ENCODE results near the gene HEPH. TPM values are rescaled to one million over a fixed set of nuclear protein-coding genes. Genes with fewer than 3 reads are reported as not detected.

HEPH gene
- total and polyA plus RNA-seq, 9 of the 15 experiments (the other 6 are each of a cell fraction or from before 2014, with no cell fraction given) = 22.4 to 67.6 (median 42.9) TPM

DNA sequence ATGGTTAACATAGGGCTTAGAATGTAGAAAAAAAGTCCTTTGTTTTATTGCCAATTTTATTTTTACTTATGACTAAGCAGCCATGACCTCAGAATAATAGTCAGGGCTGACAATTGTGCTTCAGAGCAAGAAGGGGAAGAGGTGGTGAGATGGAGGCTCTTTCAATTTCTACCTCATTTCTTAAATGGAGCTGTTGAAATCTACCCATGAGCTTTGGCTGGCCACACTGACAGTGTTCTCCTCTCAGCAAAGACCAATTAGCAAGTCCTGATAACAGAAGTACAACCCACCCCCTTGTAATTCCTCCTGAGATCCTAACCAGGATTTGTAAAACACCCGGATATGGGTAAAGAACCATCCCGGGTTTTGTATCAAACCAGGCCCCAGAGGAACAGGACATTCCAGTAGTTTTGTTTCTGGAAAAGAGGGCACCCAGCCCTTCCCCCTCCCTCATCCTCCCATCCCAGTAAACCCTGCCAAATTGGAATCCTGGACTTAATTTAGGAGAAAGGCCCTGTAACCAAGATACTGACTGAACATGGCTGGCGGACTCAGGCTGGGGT, at the start of gene HEPH (continued):
- TF ChIP-seq ZNF589 (CRISPR knock-in tag; IDR thresholded peaks at IDR 0.05; ENCODE audit: low read depth) (no peak), GTF2A2 (tag; IDR thresholded peaks at IDR 0.05) (no peak), TEAD2 (tag; IDR thresholded peaks at IDR 0.05) (no peak), ZNF140 (CRISPR knock-in tag; IDR thresholded peaks at IDR 0.05) (no peak), ZFX (CRISPR knock-in tag; IDR thresholded peaks at IDR 0.05) (peak; percentile 52; the same call in 1 of the 2 replicates), KDM4B (IDR thresholded peaks at IDR 0.05; ENCODE audit: borderline replicate concordance in 2 of 2, low read depth in 1 of 2) (no peak), BCOR (IDR thresholded peaks at IDR 0.05) (no peak), JUNB (CRISPR knock-in tag; conservative IDR thresholded peaks at IDR 0.05) (no peak), CBX2 (IDR thresholded peaks at IDR 0.05; ENCODE audit: insufficient read depth, low read length, poor library complexity, severe bottlenecking) (no peak), BMI1 (IDR thresholded peaks at IDR 0.05; ENCODE audit: low read length) (no peak), TAF1 (IDR thresholded peaks at IDR 0.05; ENCODE audit: control insufficient read depth, extremely low read depth, insufficient read depth, low read length, severe bottlenecking) (peak; percentile 76), EWSR1 (IDR thresholded peaks at IDR 0.05; ENCODE audit: borderline replicate concordance, low read depth, partially characterized antibody) (no peak), ZNF174 (CRISPR knock-in tag; IDR thresholded peaks at IDR 0.05) (no peak), SMARCE1 (IDR thresholded peaks at IDR 0.05) (0 out of 2 replicates have a peak, but pooled peaks have one; percentile 40), POLR2H (tag; IDR thresholded peaks at IDR 0.05; ENCODE audit: low read depth) (peak; percentile 43; the same call in 1 of the 2 replicates), NELFE (IDR thresholded peaks at IDR 0.05; ENCODE audit: insufficient read depth, insufficient read length) (no peak), CHD4 (IDR thresholded peaks at IDR 0.05; ENCODE audit: insufficient read depth, insufficient replicate concordance, low read depth, low read length, poor library complexity, severe bottlenecking) (no peak), ZNF124 (CRISPR knock-in tag; IDR thresholded peaks at IDR 0.05) (no peak), CBFA2T3 (IDR thresholded peaks at IDR 0.05) (peak; percentile 23; the same call in 1 of the 2 replicates), TCFL5 (CRISPR knock-in tag; conservative IDR thresholded peaks at IDR 0.05) (no peak)
- TF ChIP-seq, protein P1, sequence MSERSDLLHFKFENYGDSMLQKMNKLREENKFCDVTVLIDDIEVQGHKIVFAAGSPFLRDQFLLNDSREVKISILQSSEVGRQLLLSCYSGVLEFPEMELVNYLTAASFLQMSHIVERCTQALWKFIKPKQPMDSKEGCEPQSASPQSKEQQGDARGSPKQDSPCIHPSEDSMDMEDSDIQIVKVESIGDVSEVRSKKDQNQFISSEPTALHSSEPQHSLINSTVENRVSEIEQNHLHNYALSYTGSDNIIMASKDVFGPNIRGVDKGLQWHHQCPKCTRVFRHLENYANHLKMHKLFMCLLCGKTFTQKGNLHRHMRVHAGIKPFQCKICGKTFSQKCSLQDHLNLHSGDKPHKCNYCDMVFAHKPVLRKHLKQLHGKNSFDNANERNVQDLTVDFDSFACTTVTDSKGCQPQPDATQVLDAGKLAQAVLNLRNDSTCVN (CRISPR knock-in tag; IDR thresholded peaks at IDR 0.05) = no peak
- TF ChIP-seq, protein P2, sequence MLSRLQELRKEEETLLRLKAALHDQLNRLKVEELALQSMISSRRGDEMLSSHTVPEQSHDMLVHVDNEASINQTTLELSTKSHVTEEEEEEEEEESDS (CRISPR knock-in tag; IDR thresholded peaks at IDR 0.05) = no peak
- TF ChIP-seq, protein P3, sequence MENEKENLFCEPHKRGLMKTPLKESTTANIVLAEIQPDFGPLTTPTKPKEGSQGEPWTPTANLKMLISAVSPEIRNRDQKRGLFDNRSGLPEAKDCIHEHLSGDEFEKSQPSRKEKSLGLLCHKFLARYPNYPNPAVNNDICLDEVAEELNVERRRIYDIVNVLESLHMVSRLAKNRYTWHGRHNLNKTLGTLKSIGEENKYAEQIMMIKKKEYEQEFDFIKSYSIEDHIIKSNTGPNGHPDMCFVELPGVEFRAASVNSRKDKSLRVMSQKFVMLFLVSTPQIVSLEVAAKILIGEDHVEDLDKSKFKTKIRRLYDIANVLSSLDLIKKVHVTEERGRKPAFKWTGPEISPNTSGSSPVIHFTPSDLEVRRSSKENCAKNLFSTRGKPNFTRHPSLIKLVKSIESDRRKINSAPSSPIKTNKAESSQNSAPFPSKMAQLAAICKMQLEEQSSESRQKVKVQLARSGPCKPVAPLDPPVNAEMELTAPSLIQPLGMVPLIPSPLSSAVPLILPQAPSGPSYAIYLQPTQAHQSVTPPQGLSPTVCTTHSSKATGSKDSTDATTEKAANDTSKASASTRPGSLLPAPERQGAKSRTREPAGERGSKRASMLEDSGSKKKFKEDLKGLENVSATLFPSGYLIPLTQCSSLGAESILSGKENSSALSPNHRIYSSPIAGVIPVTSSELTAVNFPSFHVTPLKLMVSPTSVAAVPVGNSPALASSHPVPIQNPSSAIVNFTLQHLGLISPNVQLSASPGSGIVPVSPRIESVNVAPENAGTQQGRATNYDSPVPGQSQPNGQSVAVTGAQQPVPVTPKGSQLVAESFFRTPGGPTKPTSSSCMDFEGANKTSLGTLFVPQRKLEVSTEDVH (IDR thresholded peaks at IDR 0.05; ENCODE audit: low read depth, partially characterized antibody) = no peak
- TF ChIP-seq, protein P4, sequence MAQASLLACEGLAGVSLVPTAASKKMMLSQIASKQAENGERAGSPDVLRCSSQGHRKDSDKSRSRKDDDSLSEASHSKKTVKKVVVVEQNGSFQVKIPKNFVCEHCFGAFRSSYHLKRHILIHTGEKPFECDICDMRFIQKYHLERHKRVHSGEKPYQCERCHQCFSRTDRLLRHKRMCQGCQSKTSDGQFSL (CRISPR knock-in tag; IDR thresholded peaks at IDR 0.05) = no peak
- TF ChIP-seq, protein P4 (tag; IDR thresholded peaks at IDR 0.05) = no peak
